EL (cell line): ENCODE results near the gene SLC25A18.

ENCODE experiments used
- DNase-seq: peaks from one replicate; pipeline ENCODE4 v3.0.0-alpha.2; 2016

Gene SLC25A18

DNA sequence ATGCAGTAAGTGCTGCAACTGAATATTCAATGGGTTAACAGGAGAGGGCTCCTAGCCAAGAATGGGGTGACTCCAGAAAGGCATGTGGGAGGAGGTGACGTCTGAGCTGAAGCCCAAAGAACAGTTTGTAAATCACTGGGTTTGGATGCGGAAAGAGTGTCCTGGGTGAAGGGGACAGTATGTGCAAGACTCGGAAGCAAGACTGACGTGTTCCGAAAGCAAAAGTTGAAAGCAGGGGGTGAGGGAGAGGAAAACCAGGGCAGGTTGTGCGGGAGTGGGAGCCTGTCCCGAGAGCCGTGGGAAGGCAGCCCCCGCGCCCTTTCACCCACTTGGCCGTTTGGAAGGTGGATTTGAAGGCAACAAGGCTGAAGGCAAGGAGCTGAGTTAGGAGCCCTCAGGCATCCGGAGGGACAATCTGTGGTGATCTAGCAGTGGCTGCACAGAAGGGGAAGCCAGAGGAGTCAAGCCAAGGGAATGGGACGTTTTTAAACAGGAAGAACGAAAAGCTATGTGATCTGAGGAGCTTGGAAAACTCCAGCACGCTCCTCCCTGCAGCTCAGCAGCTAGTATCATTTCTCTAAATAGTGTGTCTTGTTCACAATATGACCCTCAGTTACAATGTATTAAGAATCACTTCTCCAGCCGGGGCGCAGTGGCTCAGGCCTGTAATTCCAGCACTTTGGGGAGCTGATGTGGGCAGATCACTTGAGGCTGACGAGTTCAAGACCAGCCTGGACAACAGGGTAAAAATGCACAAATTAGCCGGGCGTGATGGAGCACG, 7.7 kb downstream of the SLC25A18 start:
- DNase-seq = peak; percentile 88

DNA sequence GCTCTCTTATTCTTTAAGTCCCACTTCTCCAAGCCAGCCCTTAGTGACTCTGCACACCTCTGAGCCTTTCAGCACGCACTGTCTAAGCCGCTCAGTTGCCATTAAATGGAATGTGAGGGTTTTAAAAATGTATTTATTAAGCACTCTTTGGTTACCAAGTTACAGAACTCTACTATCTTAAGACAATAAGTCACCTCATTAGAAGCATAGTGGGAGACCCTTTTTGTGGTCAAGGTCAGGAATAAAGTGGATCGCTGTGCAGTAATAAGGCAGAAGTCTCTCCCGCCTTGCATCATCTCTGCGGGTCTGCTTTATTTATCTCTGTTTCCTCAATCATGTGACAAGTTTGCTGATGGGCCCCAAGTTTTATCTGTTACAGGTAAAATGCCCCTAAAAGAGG, 11.9 kb downstream of the SLC25A18 start:
- no peak for DNase-seq

GRCh38 chr22:17575681-17576080, 12.4 kb downstream of the SLC25A18 start:
- no peak for DNase-seq

DNA sequence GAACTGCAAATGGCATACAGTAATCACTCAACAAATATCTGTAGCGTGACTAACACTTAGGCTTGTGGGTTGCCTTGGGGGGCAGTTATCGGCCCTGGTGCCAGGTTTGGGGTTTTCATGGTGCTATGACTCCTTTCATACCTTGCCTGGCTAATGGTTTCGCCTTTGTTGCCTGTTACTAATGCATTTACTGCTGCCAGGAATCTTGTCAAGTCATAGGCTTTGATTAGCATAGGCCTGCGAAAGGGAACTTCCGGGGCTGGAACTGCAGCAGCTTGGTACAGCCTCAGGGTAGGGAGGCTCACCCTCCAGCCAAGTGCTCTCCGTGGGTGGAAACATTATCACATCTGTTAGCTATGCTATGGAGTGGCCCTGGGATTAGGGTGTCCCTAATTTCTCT, 13.2 kb downstream of the SLC25A18 start:
- DNase-seq = peak; percentile 99

GRCh38 chr22:17578136-17578754, 14.9 kb downstream of the SLC25A18 start:
- DNase-seq = no peak

- no peak for DNase-seq
These were observed 16.3 kb downstream of the SLC25A18 start for GRCh38 chr22:17579535-17579981.

GRCh38 chr22:17580441-17581031, 17.2 kb downstream of the SLC25A18 start:
- no peak for DNase-seq

DNA sequence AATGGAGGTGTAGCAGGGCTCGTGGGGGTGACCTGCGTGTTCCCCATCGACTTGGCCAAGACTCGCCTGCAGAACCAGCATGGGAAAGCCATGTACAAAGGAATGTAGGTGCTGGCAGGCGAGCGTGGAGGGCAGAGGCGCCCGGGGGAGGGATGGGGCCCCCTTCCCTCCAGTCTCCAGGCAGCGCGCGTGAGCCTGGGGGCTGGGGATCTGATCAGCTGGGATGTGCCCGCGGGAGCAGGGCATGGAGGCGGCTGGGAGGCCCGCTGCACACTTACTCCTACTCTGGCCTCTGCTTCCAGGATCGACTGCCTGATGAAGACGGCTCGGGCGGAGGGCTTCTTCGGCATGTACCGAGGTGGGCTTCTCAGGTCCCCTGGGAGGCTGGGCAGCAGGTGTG, 17.8 kb downstream of the SLC25A18 start:
- no peak for DNase-seq

DNA sequence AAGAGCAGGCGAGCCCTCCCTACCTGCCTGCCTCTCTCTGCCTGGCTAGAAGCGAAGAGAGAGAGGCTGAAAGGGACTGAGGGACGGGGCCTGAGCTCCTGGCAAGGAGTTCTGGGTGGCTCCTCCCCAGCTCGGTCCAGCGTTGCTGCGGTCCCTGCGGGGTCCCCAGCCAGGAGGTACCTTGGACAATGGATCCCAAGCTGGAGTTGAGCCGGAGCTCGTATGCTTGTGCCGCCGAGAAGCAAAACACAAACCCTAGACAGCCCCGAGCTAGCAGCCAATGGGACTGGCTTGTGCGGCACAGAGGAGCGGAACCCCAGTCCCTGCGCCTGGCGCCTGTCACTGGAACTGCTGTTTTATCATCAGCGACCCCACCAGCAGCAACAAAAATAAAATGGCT, 18.3 kb downstream of the SLC25A18 start:
- DNase-seq = no peak

GRCh38 chr22:17583151-17583550, 19.9 kb downstream of the SLC25A18 start:
- no peak for DNase-seq

- DNase-seq = no peak
These were observed 23.6 kb downstream of the SLC25A18 start for GRCh38 chr22:17586831-17587440.

GRCh38 chr22:17587629-17588028, 24.3 kb downstream of the SLC25A18 start:
- no peak for DNase-seq

- no peak for DNase-seq
These were observed 25.3 kb downstream of the SLC25A18 start for GRCh38 chr22:17588606-17589005.

GRCh38 chr22:17589810-17590375, 26.6 kb downstream of the SLC25A18 start:
- no peak for DNase-seq

GRCh38 chr22:17590586-17590985, 27.3 kb downstream of the SLC25A18 start:
- DNase-seq = no peak

DNA sequence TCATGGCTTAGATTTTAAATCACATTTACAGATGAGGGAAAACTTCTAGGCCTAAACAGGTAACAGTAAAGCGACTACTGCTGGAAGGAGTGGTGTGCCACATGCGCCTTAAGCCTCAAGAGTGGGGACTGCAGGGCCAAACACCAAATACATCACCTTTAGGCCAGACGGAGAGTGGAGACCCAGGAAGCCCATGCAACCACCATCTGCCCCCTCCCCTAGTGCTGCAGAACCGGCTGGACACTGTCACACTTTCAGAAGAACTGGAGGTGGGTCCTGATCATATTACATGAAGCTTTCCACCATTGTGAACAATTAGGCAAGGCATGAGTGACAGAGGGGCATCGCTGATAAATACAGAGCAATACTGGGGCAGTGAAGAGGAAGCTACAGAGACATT, 28.9 kb downstream of the SLC25A18 start:
- no peak for DNase-seq

DNA sequence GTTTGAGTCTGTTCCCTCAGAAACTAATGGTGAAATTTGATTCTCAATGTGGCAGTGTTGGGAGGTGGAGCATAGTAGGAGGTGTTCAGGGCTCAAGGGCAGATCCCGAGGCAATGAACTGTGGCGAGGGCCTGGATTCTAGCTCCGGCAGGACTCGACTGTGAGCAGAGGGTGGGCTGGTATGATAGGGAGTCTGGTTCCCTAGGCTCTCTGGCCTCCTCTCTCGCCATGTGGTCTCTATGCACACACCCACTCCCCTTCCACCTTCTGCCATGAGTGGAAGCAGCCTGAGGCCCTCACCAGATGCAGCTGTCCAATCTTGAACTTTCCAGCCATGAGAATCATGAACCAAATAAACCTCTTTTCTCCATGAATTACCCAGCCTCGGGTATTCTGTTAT, 32.9 kb downstream of the SLC25A18 start:
- DNase-seq = no peak

DNA sequence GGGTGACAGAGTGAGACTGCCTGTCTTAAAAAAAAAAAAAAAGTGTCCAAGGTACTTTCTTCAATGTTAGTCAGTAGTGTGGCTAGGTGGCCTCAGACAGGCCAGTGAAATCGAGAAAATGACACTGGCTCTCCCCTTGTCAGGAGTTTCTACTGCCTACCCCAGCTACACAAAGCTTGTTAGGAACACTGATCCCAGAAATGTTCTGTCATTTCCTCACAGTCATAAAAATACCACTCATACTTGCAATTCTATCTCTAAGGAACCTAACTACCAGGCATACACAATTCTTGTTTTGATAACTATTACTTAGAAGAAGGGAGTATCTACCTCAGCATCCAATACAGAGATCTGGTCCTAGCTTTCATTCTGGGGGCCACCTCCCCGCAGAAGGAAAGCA, 33.9 kb downstream of the SLC25A18 start:
- peak; percentile 40 for DNase-seq

DNA sequence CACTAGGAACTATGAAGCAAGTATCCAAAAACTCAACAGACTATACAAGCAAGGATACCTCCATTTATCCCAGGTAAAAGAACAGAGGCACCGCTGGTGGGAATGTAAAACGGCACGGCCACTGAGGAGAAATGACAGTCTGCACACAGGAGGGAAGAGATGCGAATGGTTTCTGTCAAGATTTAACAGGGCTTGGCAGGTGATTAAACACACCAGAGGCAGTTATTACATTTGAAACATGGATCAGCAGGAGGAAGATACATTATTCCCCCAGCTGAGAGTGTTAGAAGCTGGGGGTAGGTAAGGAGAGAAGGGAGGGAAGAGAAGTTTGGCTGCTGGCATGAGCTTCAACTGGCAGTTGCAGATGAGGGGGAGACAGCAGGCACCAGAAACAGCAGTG, 35.0 kb downstream of the SLC25A18 start:
- DNase-seq = no peak

DNA sequence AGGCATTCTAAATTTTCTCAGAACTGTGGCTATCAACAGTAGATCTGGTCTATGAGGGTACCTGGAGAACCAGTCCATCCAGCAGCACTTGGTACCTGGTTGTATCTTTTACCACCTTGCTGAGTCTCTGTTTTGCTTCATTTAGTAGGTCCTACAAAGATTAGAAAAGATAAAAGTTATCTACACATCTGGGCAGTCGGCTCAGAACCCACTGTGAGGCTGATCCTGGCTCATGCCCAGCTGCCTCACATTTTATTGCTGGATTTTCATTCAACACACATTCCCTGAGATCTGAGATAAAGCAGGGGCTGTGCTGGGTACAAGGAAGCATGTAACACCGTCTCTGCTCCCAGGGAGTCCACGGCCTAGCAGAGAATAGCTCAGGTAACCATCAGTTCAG, 37.7 kb downstream of the SLC25A18 start:
- DNase-seq = no peak

DNA sequence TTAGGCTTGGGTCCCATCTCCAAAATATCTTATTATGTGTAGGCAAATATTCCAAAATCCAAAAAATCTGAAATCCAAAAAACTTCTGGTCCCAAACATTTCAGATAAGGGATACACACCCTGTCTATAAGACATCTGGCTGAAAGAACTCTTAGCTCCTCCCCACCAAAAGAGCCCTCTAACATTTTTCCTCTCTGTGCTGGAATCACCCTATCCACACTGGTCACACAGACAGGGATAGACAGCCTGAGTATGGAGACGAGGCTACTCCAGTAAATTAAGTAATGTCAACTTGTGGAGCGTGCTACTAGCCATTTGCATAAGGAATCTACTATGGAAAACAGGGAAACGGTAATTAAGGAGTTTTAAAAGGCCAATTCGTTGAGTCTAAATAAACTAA, 40.4 kb downstream of the SLC25A18 start:
- no peak for DNase-seq

DNA sequence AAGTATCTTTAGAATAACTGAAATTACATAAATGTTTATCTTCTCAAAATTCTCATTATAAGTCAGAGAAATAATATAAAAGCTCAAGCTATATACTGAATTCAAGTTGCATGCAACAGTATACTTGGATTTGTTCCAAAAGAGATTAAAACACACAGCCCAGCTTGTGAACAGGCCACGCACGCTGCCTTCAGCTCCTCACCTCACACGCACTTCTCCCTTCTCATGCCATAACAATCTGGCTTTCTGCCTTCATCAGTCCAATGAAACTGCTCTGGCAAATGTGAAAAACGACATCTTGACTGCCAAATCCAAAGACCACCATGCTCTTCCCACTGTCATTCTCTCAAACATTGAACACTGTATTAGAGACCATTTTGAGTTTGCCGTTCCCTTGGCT, 43.2 kb downstream of the SLC25A18 start:
- DNase-seq = no peak

DNA sequence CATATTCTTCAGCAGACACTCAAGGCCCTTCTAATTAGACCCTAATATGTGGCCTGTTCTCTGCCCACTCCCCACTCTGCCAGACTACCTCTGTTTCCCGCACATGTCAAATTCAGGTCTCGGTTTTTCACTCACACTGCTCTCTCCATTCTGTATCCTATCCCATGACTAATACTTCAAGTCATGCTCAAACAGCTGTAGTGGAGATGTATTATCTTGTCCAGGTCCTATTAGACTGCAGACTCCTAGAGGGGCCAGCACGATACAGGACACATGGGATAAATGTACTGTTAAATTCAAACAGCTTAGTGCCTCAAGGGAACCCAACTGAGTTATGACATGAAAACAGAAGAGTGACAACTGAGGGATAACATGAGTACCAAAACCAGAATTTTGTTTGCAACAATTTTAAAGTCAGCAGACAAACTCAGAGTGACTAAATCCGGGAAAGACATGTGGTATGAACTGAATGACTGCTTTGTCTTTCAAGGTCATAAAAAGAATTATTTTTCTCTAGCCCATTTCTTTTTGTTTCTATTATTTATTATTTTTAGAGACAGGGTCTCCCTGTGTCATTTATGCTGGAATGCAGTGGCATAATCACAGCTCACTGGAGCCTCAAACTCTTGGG, 44.7 kb downstream of the SLC25A18 start:
- no peak for DNase-seq
